HepG2 (cell line): ENCODE results near the gene MAPK6. TPM values are rescaled to one million over a fixed set of nuclear protein-coding genes. Genes with fewer than 3 reads are reported as not detected.

Experiments
- ATAC-seq: fragments of 200-7000 bp; cut with Tn5 transposase; 3 replicates; pipeline ENCODE4 v1.9.1; 2020; ENCODE audit warnings: mild to moderate bottlenecking, moderate library complexity
- BruUV-seq: library from RNA; stranded (reverse); fragments of 400-500 nt; replicated peaks from 2 replicates; lab custom pipeline; 2021; lab: Mats Ljungman, UMichigan
- CTCF ChIA-PET: fragments of 300-600 bp; formaldehyde crosslinking; extraction: SDS; loops from one replicate; lab custom pipeline; 2021; ENCODE audit warnings: low total read pairs, inconsistent platforms, low intra/inter-chr PET ratio; lab: Yijun Ruan, JAX
- POLR2A ChIA-PET: fragments of 350-600 bp; sonication (Branson Sonifier 250); formaldehyde crosslinking; loops from one replicate; lab custom pipeline; 2020; ENCODE audit warnings: antibody characterized with exemption, inconsistent platforms; lab: Yijun Ruan, JAX
- DNase-seq: peaks from one replicate; pipeline ENCODE4 v3.0.0-alpha.2; 2015; ENCODE audit warnings: low spot score
- FAIRE-seq: peaks from 3 replicates; lab custom pipeline; 2011; peaks lifted over from hg19 to GRCh38; lab: Jason Lieb, UNC
- H2AFZ ChIP-seq: one replicate; pipeline ENCODE4 v1.6.1; 2011; ENCODE audit warnings: low read length, inconsistent platforms
- H3K27ac ChIP-seq: fragments of 300-600 bp; 3 replicates; pipeline ENCODE4 v1.8.0; 2011; ENCODE audit warnings: mixed run types, mild to moderate bottlenecking, mixed read lengths, low read length, inconsistent platforms; ENCODE audit not compliant: insufficient read depth; ENCODE audit errors: extremely low read length
- H3K27me3 ChIP-seq, 2 experiments: fragments of 200-600 bp in 1 of 2; 2 replicates in 1 of 2; 3 replicates in 1 of 2; pipeline versions ENCODE4 v1.6.0 to v1.8.0; 2011; ENCODE audit warnings: low read length in 2 of 2, mild to moderate bottlenecking in 2 of 2, moderate library complexity in 2 of 2, inconsistent platforms in 1 of 2; ENCODE audit not compliant: insufficient read depth in 2 of 2, control insufficient read depth in 1 of 2
- H3K36me3 ChIP-seq, 2 experiments: fragments of 200-600 bp in 1 of 2; replicated peaks in 1 of 2; 2 replicates in 1 of 2; 3 replicates in 1 of 2; pipeline versions ENCODE4 v1.5.1 to v1.8.0; 2011; ENCODE audit warnings: low read length in 2 of 2, inconsistent platforms in 1 of 2; ENCODE audit not compliant: insufficient read depth in 2 of 2, control insufficient read depth in 1 of 2
- H3K4me1 ChIP-seq: 2 replicates; pipeline ENCODE4 v1.5.1; 2012; ENCODE audit warnings: low read length, inconsistent platforms; ENCODE audit not compliant: insufficient read depth
- H3K4me2 ChIP-seq: 2 replicates; pipeline ENCODE4 v1.6.0; 2011; ENCODE audit warnings: low read depth, low read length, inconsistent platforms
- H3K4me3 ChIP-seq, 3 experiments: fragments of 200-600 bp in 1 of 3; sonication (generic), shearing (Covaris generic) in 1 of 3; replicated peaks in 1 of 3; 2 replicates each; pipeline ENCODE4 v1.5.1; 2011 to 2016; ENCODE audit warnings: low read length in 3 of 3, inconsistent platforms in 2 of 3, low read depth in 2 of 3, mild to moderate bottlenecking in 2 of 3, control low read depth in 1 of 3, mixed read lengths in 1 of 3; ENCODE audit not compliant: insufficient read depth in 1 of 3
- H3K79me2 ChIP-seq: one replicate; pipeline ENCODE4 v1.6.1; 2011; ENCODE audit warnings: low read length, inconsistent platforms; ENCODE audit not compliant: insufficient read depth
- H3K9ac ChIP-seq: 2 replicates; pipeline ENCODE4 v1.6.0; 2011; ENCODE audit warnings: mild to moderate bottlenecking, low read depth, low read length, inconsistent platforms; ENCODE audit not compliant: insufficient read depth
- H3K9me3 ChIP-seq: 2 replicates; pipeline ENCODE4 v1.5.1; 2012; ENCODE audit warnings: mild to moderate bottlenecking, low read length
- H4K20me1 ChIP-seq: 2 replicates; pipeline ENCODE4 v1.6.0; 2011; ENCODE audit warnings: inconsistent platforms, mild to moderate bottlenecking, low read length, moderate library complexity; ENCODE audit not compliant: insufficient read depth
- CHD2 ChIP-seq: IDR thresholded peaks from 2 replicates; pipeline ENCODE4 v1.6.1; 2011; ENCODE audit warnings: low read depth, low read length, improper control_type of control experiment
- ZNF441 ChIP-seq: sonication (generic); formaldehyde crosslinking; IDR thresholded peaks from 2 replicates; pipeline ENCODE4 v1.7.0; 2021; ENCODE audit warnings: missing genetic modification reagents, borderline replicate concordance
- WGBS: methylation state at CpG from one replicate; pipeline ENCODE4 v1.1.6; 2017; ENCODE audit warnings: low lambda C conversion rate; 5-methylcytosine and 5-hydroxymethylcytosine counted together
- in situ Hi-C: cut with HindIII; loops from 2 replicates; pipeline ENCODE4 v1.10.0; 2017; ENCODE audit warnings: low pct_unique_long_range_greater_than_20kb; ENCODE audit not compliant: extremely low pct_ligation_motif_present
- intact Hi-C: fragments of 100-400 bp; cut with micrococcal nuclease; formaldehyde crosslinking; loops from one replicate; pipeline ENCODE4 v1.10.0; 2022; ENCODE audit not compliant: unreplicated experiment
- polyA plus RNA-seq, 8 experiments: library from polyadenylated mRNA; depleted of rRNA in 3 of 8; stranded (reverse) in 7 of 8; unstranded in 1 of 8; fragments of >200 nt; fragmentation: Illumina TruSeq in 4 of 8; extraction: Trizol in 4 of 8; gene quantifications; 2 replicates each; pipeline versions ENCODE4 v1.2.1 to v1.2.3, GENCODE V29; 2011 to 2016; ENCODE audit warnings: low read depth in 4 of 8, missing spikeins in 1 of 8, mixed read lengths in 1 of 8; ENCODE audit not compliant: insufficient read depth in 1 of 8
- total RNA-seq, 5 experiments: library from RNA; depleted of rRNA; stranded (reverse); fragments of >200 nt; fragmentation: Illumina TruSeq; extraction: Trizol; gene quantifications; 2 replicates each; pipeline ENCODE4 v1.2.3, GENCODE V29; 2016; ENCODE audit warnings: low read depth in 1 of 5
- TF ChIP-seq, protein P1 (sequence below): sonication (generic); formaldehyde crosslinking; IDR thresholded peaks from 2 replicates; pipeline ENCODE4 v1.4.0; 2020; ENCODE audit warnings: mild to moderate bottlenecking, low read depth, missing genetic modification reagents

MAPK6 gene
- total and polyA plus RNA-seq, 2 of the 13 experiments (the other 11 are each of a cell fraction or from before 2014, with no cell fraction given), result 89.5 to 99.7 TPM

DNA sequence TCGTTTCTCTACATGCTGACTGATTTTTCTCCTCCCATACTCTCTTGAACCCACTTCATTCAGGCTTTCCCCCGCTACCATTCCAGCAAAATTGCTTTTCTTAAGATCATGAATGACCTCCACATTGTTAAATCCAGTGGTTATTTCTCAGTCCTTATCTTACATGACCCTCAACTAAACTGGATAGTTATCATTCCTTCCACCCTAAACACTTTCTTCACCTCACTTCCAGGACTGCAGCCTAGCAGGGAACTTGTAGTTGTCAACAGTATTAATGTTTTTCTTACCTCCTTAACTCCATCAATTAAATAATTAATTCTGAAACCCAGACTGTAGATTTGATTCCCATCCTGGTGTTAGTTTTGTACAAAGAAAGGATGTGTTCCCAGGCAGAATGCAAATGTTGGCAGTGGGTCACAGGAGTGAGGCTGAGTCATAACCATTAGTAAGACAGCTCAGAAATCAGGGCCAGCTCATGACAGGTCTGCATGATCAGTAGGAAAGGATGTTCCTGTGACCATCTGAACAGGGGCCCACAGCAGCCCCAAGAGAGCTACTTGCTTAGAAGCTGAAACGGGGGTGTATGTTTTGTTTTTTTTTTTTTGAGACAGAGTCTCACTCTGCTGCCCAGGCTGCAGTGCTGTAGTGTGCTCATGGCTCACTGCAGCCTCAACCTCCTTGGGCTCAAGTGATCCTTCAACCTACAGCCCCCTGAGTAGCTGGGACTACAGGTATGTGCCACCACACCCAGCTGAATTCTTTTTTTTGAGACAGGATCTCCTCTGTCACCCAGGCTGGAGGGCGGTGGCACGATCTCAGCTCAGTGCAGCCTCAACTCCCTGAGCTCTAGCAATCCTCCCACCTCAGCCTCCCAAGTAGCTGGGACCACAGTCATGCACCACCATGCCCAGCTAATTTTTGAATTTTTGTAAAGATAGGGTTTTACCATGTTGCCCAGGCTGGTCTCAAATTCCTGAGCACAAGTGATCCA is 84.5 kb downstream of the MAPK6 start (continued):
- TF ChIP-seq, protein P1, sequence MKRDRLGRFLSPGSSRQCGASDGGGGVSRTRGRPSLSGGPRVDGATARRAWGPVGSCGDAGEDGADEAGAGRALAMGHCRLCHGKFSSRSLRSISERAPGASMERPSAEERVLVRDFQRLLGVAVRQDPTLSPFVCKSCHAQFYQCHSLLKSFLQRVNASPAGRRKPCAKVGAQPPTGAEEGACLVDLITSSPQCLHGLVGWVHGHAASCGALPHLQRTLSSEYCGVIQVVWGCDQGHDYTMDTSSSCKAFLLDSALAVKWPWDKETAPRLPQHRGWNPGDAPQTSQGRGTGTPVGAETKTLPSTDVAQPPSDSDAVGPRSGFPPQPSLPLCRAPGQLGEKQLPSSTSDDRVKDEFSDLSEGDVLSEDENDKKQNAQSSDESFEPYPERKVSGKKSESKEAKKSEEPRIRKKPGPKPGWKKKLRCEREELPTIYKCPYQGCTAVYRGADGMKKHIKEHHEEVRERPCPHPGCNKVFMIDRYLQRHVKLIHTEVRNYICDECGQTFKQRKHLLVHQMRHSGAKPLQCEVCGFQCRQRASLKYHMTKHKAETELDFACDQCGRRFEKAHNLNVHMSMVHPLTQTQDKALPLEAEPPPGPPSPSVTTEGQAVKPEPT (CRISPR knock-in tag), result no peak

GRCh38 chr15:52104532-52105004 is 85.5 kb downstream of the MAPK6 start:
- DNase-seq, result no peak
- Histone ChIP-seq H3K36me3 (no peaks in the 10 kb centered on the region), H3K4me3 (no peak overlapping the region), H3K27me3 (no peaks in the 10 kb centered on the region), H3K9me3 (no peaks in the 10 kb centered on the region), H3K4me1 (peaks cover 54% of the 10 kb centered on the region), H4K20me1 (no peaks in the 10 kb centered on the region), H3K79me2 (no peaks in the 10 kb centered on the region), H2AFZ (no peak overlapping the region), H3K4me2 (no peak overlapping the region), H3K27ac (no peak overlapping the region), H3K9ac (no peak overlapping the region)
- WGBS, result 81% methylated on average over 5 of the region's 5 CpGs
- no TSS peak for BruUV-seq
- in situ Hi-C loops (no loop called here), intact Hi-C loops (no loop called here)
- FAIRE-seq, result no peak
- TF ChIP-seq CHD2 (no peak), ZNF441 (CRISPR knock-in tag) (peak; percentile 62; the same call in 1 of the 2 replicates)
- ChIA-PET POLR2A (no interaction called here), CTCF (no interaction called here)
- ATAC-seq, result no peak
